Measurements from ENCODE around the gene ADCK1. TPM values are rescaled to one million over a fixed set of nuclear protein-coding genes. Genes with fewer than 3 reads are reported as not detected.

ADCK1 gene
- total RNA-seq, 1 experiment from 2014 or later = 10.1 TPM

DNA sequence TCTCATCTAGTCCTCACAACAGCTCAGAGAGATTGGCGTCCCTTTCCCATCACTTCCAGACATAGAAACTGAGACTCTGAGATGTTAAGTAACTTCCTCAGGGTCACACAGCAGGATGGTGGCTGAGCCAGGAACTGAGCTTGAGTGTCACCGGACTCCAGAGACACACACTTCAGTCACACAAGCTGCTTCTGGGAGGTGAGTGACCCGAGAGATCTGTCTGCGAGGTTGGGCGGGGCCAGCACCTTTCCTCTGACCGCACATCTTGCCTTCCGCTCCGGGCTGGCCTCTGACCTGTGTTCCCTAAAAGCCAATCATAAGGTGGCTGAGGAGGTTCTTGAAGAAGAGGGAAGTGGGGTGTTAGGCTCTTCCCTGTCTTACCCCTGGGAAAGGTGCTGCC, 72.2 kb downstream of the ADCK1 start:
- H3K36me3 ChIP-seq (ENCODE audit: control insufficient read depth, insufficient read depth, low read length) = no peaks in the 10 kb centered on the region
- H3K9me3 ChIP-seq (ENCODE audit: control insufficient read depth, insufficient read depth, low read depth, low read length) = no peaks in the 10 kb centered on the region
- no peaks in the 10 kb centered on the region for H3K4me1 ChIP-seq (ENCODE audit: control insufficient read depth, insufficient read depth, low read length)
- no peaks in the 10 kb centered on the region for H3K27me3 ChIP-seq (ENCODE audit: control insufficient read depth, insufficient read depth, low read length)
- no peak overlapping the region for H3K4me3 ChIP-seq (ENCODE audit: low read depth in 2 of 2, low read length in 2 of 2)
- H3K27ac ChIP-seq (ENCODE audit: low read length) = no peak overlapping the region
- in situ Hi-C loops (cut with HindIII; ENCODE audit: low pct_unique_long_range_greater_than_20kb, low sequenced_read_pairs) (no loop called here), intact Hi-C loops (cut with micrococcal nuclease; ENCODE audit: unreplicated experiment) (no loop called here)
- CTCF ChIA-PET = no interaction called here
- ATAC-seq (no peak), DNase-seq (ENCODE audit: low read depth, low spot score) (no peak)
- POLR2A ChIA-PET = no interaction called here
- TF ChIP-seq, protein P1, sequence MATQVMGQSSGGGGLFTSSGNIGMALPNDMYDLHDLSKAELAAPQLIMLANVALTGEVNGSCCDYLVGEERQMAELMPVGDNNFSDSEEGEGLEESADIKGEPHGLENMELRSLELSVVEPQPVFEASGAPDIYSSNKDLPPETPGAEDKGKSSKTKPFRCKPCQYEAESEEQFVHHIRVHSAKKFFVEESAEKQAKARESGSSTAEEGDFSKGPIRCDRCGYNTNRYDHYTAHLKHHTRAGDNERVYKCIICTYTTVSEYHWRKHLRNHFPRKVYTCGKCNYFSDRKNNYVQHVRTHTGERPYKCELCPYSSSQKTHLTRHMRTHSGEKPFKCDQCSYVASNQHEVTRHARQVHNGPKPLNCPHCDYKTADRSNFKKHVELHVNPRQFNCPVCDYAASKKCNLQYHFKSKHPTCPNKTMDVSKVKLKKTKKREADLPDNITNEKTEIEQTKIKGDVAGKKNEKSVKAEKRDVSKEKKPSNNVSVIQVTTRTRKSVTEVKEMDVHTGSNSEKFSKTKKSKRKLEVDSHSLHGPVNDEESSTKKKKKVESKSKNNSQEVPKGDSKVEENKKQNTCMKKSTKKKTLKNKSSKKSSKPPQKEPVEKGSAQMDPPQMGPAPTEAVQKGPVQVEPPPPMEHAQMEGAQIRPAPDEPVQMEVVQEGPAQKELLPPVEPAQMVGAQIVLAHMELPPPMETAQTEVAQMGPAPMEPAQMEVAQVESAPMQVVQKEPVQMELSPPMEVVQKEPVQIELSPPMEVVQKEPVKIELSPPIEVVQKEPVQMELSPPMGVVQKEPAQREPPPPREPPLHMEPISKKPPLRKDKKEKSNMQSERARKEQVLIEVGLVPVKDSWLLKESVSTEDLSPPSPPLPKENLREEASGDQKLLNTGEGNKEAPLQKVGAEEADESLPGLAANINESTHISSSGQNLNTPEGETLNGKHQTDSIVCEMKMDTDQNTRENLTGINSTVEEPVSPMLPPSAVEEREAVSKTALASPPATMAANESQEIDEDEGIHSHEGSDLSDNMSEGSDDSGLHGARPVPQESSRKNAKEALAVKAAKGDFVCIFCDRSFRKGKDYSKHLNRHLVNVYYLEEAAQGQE (IDR thresholded peaks at IDR 0.05; ENCODE audit: insufficient read depth in 1 of 2, low read depth in 2 of 2, low read length in 1 of 2) = no peak
- TF ChIP-seq TCF7L2 (IDR thresholded peaks at IDR 0.05; ENCODE audit: low read depth, low read length) (no peak), SIN3A (IDR thresholded peaks at IDR 0.05; ENCODE audit: borderline replicate concordance, insufficient read depth, low read depth, low read length) (no peak), POLR2AphosphoS5 (IDR thresholded peaks at IDR 0.05; ENCODE audit: low read depth, low read length) (no peak)
- TF ChIP-seq, protein P2, sequence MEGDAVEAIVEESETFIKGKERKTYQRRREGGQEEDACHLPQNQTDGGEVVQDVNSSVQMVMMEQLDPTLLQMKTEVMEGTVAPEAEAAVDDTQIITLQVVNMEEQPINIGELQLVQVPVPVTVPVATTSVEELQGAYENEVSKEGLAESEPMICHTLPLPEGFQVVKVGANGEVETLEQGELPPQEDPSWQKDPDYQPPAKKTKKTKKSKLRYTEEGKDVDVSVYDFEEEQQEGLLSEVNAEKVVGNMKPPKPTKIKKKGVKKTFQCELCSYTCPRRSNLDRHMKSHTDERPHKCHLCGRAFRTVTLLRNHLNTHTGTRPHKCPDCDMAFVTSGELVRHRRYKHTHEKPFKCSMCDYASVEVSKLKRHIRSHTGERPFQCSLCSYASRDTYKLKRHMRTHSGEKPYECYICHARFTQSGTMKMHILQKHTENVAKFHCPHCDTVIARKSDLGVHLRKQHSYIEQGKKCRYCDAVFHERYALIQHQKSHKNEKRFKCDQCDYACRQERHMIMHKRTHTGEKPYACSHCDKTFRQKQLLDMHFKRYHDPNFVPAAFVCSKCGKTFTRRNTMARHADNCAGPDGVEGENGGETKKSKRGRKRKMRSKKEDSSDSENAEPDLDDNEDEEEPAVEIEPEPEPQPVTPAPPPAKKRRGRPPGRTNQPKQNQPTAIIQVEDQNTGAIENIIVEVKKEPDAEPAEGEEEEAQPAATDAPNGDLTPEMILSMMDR (IDR thresholded peaks at IDR 0.05) = no peak
- no TSS peak for BruUV-seq (replicated peaks)

DNA sequence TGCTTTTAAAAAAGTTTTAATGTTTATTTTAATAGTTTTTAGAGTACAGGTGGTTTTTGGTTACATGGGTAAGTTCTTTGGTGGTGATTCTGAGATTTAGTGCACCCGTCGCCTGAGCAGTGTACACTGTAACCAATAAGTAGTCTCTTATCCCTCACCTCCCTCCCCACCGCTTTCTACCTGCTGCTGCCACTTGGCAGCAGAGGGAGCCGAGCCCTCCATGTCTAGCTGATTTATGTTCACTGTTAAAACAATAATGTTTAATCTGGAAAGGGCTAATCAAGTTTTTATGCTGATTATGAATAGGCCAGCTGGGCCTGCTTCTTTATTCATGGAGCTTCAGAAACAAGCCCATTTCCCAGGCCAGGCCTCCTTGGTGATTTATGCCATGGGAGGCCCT, 73.1 kb downstream of the ADCK1 start:
- Histone ChIP-seq H3K36me3 (ENCODE audit: control insufficient read depth, insufficient read depth, low read length) (no peaks in the 10 kb centered on the region), H3K4me3 (ENCODE audit: low read depth in 2 of 2, low read length in 2 of 2) (no peak overlapping the region), H3K27ac (ENCODE audit: low read length) (no peak overlapping the region), H3K9me3 (ENCODE audit: control insufficient read depth, insufficient read depth, low read depth, low read length) (no peaks in the 10 kb centered on the region), H3K27me3 (ENCODE audit: control insufficient read depth, insufficient read depth, low read length) (no peaks in the 10 kb centered on the region), H3K4me1 (ENCODE audit: control insufficient read depth, insufficient read depth, low read length) (no peaks in the 10 kb centered on the region)
- no peak for DNase-seq (ENCODE audit: low read depth, low spot score)
- CTCF ChIA-PET = no interaction called here
- POLR2A ChIA-PET = no interaction called here
- in situ Hi-C loops (cut with HindIII; ENCODE audit: low pct_unique_long_range_greater_than_20kb, low sequenced_read_pairs) = no loop called here
- TF ChIP-seq POLR2AphosphoS5 (IDR thresholded peaks at IDR 0.05; ENCODE audit: low read depth, low read length) = no peak
- TF ChIP-seq, protein P1 (IDR thresholded peaks at IDR 0.05; ENCODE audit: insufficient read depth in 1 of 2, low read depth in 2 of 2, low read length in 1 of 2) = no peak
- TF ChIP-seq TCF7L2 (IDR thresholded peaks at IDR 0.05; ENCODE audit: low read depth, low read length) = no peak
- no peak for TF ChIP-seq SIN3A (IDR thresholded peaks at IDR 0.05; ENCODE audit: borderline replicate concordance, insufficient read depth, low read depth, low read length)
- ATAC-seq = no peak
- no TSS peak for BruUV-seq (replicated peaks)
- intact Hi-C loops (cut with micrococcal nuclease; ENCODE audit: unreplicated experiment) = no loop called here
